EL (cell line): ENCODE data around the gene PDLIM7.

Experiments
- DNase-seq: peaks from one replicate; pipeline ENCODE4 v3.0.0-alpha.2; 2016

Gene PDLIM7

DNA sequence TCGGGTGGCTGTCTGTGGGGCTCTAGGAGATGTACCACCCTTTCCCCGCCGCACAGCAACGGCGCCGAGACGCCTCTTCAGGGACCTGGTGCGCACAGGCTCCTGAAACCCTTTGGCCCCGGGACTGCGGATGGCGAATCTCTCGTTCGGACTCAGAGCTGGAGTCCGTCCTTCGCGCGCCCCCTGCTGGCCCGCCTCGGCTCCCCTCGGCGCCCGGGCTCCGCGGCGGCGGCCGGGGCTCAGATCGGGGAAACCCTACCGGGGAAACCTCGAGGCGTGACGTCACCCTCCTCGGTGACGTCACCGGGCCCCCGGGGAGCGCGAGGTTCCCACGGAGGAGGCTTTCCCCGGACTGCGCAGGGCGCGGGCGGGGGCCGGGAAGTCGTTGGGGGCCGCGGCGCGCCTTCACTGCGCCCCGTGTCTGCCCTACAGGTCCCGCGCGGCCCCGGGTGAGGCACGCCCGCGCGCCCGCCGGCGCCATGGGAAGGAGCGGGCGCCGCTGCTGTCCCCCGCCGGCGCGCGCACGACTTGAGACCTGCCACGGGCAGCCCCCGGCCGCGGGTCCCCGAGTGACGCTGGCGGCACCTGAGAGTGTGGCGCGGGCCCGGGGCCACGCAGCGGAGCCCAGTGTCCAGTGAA lies 42.9 kb downstream of the PDLIM7 start:
- peak; percentile 90 for DNase-seq

GRCh38 chr5:177453852-177454396 lies 43.5 kb downstream of the PDLIM7 start:
- DNase-seq, result no peak

GRCh38 chr5:177452688-177453638 lies 44.4 kb downstream of the PDLIM7 start:
- no peak for DNase-seq

- no peak for DNase-seq
These were observed 46.6 kb downstream of the PDLIM7 start for GRCh38 chr5:177450667-177451424.

GRCh38 chr5:177449140-177450061 lies 48.0 kb downstream of the PDLIM7 start:
- no peak for DNase-seq

DNA sequence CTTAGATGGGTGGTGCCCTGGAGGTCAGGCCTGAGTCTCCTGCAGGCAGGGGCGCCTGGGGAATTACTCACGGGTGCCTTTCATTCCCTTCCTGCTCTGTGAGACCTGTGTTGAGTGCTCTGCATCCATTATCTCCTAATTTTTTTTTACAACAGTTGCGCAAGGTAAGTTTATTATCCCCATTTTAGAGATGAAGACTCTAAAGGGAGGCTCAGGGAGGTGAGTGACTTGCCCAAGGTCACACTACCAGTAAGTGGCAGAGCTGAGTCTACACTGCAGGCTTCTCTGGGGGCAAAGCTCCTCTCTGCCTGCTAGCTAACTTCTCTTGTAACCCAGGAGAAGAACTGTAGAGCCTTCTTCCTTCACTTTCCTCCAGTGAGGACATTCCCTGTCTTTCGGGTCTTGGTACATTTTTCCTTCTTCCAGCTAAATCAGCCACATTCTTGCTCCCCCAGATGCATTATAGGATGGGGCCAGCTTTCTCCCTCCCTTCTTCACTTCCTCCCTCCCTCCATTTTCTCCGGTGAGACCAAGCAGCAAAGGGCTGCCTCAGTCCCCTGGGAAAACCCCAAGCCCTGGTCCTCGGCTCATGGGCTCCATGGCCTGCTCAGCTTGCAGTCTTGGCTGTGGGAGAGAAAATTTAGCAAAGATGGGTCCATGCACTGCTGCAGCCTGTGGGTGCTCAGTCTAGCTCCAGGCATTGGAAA lies 49.0 kb downstream of the PDLIM7 start:
- DNase-seq, result no peak

- DNase-seq, result peak; percentile 96
These were observed 49.7 kb downstream of the PDLIM7 start for GRCh38 chr5:177447611-177448243.

DNA sequence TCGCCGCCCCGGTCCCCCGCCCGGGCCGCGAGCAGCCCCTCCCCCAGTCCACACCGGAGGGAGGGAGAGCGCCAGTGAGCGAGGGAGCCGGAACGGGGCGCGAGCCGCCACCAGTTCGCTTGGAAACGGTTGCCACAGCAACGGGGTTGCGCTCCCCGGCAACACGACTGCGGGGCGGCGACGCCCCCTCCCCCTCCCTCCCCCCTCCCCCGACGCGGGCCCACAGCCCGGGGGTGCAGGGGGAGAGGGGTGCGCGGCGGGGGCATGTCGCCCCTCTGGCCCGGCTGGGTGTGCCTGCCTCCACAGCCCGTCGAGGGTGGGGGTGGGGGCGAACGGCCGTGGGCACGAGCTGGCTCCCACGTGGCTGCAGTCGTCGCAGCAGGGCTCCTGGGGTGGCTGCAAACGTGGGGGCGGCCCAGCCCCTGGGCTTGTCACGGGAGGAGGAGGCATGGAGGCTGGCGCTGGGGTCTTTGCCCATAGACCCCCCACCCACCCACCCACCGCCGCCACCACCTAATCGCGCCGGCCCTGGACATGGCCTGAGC lies 50.3 kb downstream of the PDLIM7 start:
- peak; percentile 61 for DNase-seq

GRCh38 chr5:177446200-177447065 lies 51.0 kb downstream of the PDLIM7 start, which contains the start of gene PRR7:
PRR7 (plus strand) TSS chr5:177446814; CDS start chr5:177455068, 8,254 bp downstream.
- DNase-seq, result peak; percentile 73

- DNase-seq, result no peak
These were observed 51.5 kb downstream of the PDLIM7 start for GRCh38 chr5:177445917-177446199.

DNA sequence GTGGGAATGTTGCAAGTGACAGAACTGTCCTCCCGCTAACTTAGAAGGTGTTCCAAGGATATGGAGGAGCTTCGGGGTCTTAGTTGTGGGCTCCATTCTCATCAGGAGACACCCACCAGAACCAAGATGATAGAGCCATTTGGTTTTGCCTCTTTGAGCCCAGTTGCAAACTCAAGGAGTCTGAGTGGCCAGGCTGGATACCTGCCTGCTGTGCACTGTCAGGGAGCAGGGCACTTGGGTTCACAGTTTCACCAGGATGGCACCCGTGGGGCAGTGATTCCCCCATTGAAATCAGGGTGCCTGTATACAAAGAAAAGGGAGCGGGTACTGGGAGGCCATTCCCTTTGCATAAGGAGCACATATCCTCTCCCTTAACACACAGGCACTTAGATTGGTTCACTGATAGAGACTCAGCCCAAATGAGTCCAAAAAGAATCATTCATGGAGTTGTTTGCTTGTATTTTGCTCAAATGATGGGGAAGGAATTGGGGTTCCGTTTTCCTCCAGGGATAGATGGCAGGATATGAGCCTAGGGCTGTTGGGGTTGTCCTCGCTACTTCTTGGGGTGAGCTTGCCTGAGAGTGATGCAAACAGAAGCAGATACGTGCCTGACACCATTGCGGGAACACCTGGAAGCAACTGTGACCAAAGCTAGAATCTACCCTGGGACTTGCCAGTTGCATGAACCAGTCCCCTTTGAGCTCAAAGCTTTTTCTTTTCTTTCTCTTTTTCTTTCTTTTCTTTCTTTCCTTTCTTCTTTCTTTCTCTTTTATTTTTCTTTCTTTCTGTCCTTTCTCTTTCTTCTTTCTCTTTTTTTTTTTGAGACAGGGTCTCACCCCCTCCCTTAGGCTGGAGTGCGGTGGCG lies 52.1 kb downstream of the PDLIM7 start:
- DNase-seq, result no peak

DNA sequence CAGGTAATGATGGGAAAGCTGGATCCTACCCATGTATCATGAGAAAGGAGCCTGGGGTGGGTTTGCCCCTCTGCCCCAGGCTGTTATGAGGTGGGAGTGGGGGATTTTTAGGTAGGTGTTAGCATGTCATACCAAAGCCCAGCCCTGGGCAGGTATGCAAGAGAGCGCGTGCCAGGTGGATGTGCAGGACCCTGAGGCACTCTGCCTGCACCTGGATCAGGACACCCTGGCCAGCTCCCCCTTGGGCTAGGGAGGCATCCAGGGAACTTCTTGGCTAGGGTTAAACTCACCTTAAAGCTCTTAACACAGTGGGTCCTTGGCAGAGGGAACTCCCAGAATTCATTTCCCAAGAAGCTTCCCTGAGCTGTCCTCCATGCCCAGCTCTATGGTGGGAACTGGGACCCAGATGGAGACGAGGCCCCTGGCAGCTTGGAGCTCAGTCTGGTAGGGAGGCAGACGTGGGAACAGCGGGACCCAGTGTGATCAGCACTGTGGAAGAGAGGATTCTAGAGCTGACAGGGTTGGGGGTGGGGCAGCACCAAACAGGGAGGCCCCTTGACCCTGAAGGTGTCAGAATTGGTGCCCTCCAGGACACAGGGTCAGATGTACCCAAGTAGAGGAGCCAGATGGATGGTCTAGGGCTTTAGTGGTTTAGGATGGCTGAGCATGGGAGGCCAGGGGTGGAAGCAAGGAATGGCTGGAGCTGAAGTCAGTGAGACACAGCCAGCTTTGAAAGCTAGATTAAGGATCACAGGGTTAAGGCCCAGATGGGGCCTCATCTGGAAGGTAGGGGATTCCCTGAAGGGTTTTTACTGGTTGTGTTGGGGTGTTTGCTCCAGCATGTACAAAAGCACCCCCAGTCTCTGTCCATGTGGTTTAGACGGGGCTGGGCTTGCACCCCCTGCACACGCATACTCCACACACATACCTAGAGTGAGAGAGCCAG lies 53.0 kb downstream of the PDLIM7 start:
- DNase-seq, result no peak

DNA sequence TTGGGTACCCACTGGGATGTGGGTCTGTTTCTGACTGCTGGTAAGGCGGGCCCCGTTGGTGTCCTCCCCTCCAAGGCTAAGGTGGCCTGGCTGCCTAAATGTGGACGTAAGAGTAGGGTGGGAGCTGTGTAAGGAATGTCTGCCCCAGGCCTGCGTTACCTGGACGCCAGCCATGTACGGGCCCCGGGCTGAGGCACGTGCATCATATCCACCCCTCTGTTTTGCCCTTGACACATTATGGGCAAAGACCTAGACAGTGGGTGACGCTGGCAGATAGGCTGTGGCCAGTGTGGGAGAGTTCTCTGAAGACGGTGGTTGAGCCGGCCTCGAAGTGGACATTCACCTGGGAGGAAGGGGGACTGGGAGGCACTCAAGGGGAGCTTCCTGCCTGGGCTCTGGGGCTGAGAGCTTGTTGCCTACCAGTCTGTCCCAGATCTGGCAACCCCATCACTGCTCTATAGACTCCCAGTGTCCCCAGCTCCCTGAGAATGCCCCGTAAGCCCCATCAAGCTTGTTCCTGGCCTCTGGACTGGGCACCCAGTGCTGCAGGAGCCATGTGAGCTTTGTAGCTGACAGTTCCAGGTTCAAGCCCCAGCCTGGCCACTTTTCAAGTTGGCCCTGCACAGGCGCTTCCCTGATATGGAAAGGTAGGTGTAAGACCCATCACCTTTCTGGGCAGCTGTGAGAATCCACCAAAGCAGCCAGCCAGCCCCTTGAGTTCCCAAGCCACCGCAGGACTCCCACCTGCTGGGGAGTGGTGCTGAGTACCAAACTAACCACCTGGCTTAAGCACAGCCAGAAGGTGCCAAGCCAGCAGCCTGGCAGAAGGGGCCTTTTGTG lies 54.0 kb downstream of the PDLIM7 start:
- no peak for DNase-seq

- no peak for DNase-seq
These were observed 55.2 kb downstream of the PDLIM7 start for GRCh38 chr5:177442066-177442826.

GRCh38 chr5:177440990-177441780 lies 56.2 kb downstream of the PDLIM7 start:
- DNase-seq, result no peak
